ENCODE data around the gene TUBGCP6. TPM values are rescaled to one million over a fixed set of nuclear protein-coding genes. Genes with fewer than 3 reads are reported as not detected.
A peak's percentile ranks its signal among the peaks of the same experiment; 100 is the strongest.

The TUBGCP6 gene
- polyA plus RNA-seq, 3 donors: 3.7 to 72.8 (median 4.3) TPM

DNA sequence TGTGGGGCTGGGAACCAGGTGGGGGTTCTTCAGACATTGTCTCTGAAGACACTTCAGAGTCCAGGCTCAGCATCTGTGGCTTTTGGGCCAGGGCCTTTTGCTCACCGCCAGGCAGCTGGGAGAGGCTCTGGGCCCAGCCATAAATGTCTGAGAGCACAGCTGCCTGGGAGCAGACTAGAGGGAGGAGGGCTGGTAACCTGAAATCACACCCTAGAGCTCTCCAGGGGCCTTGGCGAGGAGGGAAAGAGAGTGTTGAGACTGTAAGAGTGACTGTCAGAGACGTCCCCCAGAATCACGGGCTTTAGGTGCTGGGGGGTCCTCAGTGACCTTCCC is 55.0 kb downstream of the TUBGCP6 start:
- Histone ChIP-seq H3K9ac (ENCODE audit: insufficient read depth, low read length, poor library complexity, severe bottlenecking) (peak overlapping the region; percentile 95), H2AFZ (ENCODE audit: insufficient read depth, low read depth, low read length, poor library complexity, severe bottlenecking) (no peak overlapping the region), H3K79me2 (ENCODE audit: insufficient read depth, low read length) (peaks cover 76% of the 10 kb centered on the region), H3K36me3 (replicated peaks in 1 of 2; ENCODE audit: control insufficient read depth in 1 of 2, insufficient read depth in 2 of 2, low read length in 2 of 2) (peaks cover 19% of the 10 kb centered on the region in 2 donors), H3K4me1 (ENCODE audit: control insufficient read depth in 1 of 2, insufficient read depth in 2 of 2, low read length in 2 of 2) (peaks cover 69 to 82% of the 10 kb centered on the region in 2 donors), H4K20me1 (ENCODE audit: insufficient read depth, low read length) (no peaks in the 10 kb centered on the region), H3K4me3 (replicated peaks in 1 of 3; ENCODE audit: low read depth in 2 of 3, low read length in 3 of 3) (peak overlapping the region; percentile 21 to 71 (median 57)), H3K27me3 (ENCODE audit: control insufficient read depth in 2 of 2, insufficient read depth in 2 of 2, low read length in 2 of 2) (no peaks in the 10 kb centered on the region), H3K4me2 (replicated peaks; ENCODE audit: extremely low read depth, low read length, poor library complexity, severe bottlenecking) (peak overlapping the region; percentile 70), H3K27ac (ENCODE audit: low read depth in 1 of 2, low read length in 2 of 2) (peak overlapping the region; percentile 99 to 100), H3K9me3 (replicated peaks in 1 of 2; ENCODE audit: control insufficient read depth in 1 of 2, insufficient read depth in 1 of 2, low read length in 2 of 2) (no peaks in the 10 kb centered on the region)
- WGBS (ENCODE audit: insufficient coverage): 6% methylated on average over 4 of the region's 4 CpGs
- H3K4me3 Mint-ChIP-seq: peak overlapping the region; percentile 83 to 89
- TF ChIP-seq, protein P1, sequence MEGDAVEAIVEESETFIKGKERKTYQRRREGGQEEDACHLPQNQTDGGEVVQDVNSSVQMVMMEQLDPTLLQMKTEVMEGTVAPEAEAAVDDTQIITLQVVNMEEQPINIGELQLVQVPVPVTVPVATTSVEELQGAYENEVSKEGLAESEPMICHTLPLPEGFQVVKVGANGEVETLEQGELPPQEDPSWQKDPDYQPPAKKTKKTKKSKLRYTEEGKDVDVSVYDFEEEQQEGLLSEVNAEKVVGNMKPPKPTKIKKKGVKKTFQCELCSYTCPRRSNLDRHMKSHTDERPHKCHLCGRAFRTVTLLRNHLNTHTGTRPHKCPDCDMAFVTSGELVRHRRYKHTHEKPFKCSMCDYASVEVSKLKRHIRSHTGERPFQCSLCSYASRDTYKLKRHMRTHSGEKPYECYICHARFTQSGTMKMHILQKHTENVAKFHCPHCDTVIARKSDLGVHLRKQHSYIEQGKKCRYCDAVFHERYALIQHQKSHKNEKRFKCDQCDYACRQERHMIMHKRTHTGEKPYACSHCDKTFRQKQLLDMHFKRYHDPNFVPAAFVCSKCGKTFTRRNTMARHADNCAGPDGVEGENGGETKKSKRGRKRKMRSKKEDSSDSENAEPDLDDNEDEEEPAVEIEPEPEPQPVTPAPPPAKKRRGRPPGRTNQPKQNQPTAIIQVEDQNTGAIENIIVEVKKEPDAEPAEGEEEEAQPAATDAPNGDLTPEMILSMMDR (IDR thresholded peaks at IDR 0.05): no peak
- H3K27ac Mint-ChIP-seq: peak overlapping the region; percentile 98 to 100 (median 100)
- no peak for DNase-seq
- H3K9me3 Mint-ChIP-seq: no peaks in the 10 kb centered on the region
- peaks cover 0 to 2% (median 0%) of the 10 kb centered on the region in 3 donors for H3K27me3 Mint-ChIP-seq (ENCODE audit: low read depth in 3 of 3)
- peaks cover 57% of the 10 kb centered on the region for H3K4me1 Mint-ChIP-seq
- peaks cover 24 to 36% of the 10 kb centered on the region in 2 donors for H3K36me3 Mint-ChIP-seq
- intact Hi-C loops (cut with micrococcal nuclease): loop anchor here in 1 of 2 donors (2.0 to 5.0 kb wide), 2 partner anchors 253 to 342 kb away; partner anchors contain the start of gene TYMP

DNA sequence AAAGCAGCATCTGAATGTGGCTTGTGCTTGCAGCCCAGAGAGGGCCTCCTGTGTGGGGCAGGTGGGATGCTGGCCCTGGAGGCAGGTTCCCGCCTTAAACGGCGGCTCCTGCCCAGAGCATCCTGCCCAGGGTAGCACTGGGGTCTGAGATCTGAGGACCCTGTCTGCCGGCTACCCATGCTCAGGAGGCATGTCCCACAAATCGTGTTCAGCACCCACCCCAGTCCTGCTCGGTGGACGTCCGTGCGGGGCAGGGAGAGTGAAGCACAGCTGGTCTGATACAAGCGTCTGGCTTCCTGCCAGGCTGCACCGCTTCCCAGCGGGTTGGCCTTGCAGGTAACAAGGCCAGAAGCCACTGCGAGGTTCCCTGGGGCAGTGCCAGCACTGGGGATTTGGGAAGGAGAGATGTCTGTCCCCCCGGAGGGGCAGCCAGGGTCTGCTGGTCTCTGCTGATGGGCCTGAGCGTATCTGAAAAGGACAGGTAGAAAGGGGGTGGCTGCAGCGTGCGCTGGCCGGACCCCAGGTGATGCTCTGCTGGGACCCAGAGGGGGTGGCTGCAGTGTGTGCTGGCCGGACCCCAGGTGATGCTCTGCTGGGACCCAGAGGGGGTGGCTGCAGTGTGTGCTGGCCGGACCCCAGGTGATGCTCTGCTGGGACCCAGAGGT is 55.5 kb downstream of the TUBGCP6 start:
- H3K27ac ChIP-seq (ENCODE audit: low read depth in 1 of 2, low read length in 2 of 2): peak overlapping the region; percentile 99 to 100
- peaks cover 0 to 4% (median 2%) of the 10 kb centered on the region in 3 donors for H3K27me3 Mint-ChIP-seq (ENCODE audit: low read depth in 3 of 3)
- H3K4me1 Mint-ChIP-seq: peaks cover 61% of the 10 kb centered on the region
- H3K9me3 Mint-ChIP-seq: no peaks in the 10 kb centered on the region
- TF ChIP-seq, protein P1 (IDR thresholded peaks at IDR 0.05): no peak
- H2AFZ ChIP-seq (ENCODE audit: insufficient read depth, low read depth, low read length, poor library complexity, severe bottlenecking): no peak overlapping the region
- H3K4me1 ChIP-seq (ENCODE audit: control insufficient read depth in 1 of 2, insufficient read depth in 2 of 2, low read length in 2 of 2): peaks cover 74 to 87% of the 10 kb centered on the region in 2 donors
- peak overlapping the region; percentile 98 to 100 (median 100) for H3K27ac Mint-ChIP-seq
- H3K4me2 ChIP-seq (replicated peaks; ENCODE audit: extremely low read depth, low read length, poor library complexity, severe bottlenecking): peak overlapping the region; percentile 70
- H3K9me3 ChIP-seq (replicated peaks in 1 of 2; ENCODE audit: control insufficient read depth in 1 of 2, insufficient read depth in 1 of 2, low read length in 2 of 2): no peaks in the 10 kb centered on the region
- peaks cover 14% of the 10 kb centered on the region in 2 donors for H3K36me3 ChIP-seq (replicated peaks in 1 of 2; ENCODE audit: control insufficient read depth in 1 of 2, insufficient read depth in 2 of 2, low read length in 2 of 2)
- no peaks in the 10 kb centered on the region for H3K27me3 ChIP-seq (ENCODE audit: control insufficient read depth in 2 of 2, insufficient read depth in 2 of 2, low read length in 2 of 2)
- H3K79me2 ChIP-seq (ENCODE audit: insufficient read depth, low read length): peaks cover 71% of the 10 kb centered on the region
- H3K4me3 Mint-ChIP-seq: peak overlapping the region; percentile 83 to 89
- peak overlapping the region; percentile 95 for H3K9ac ChIP-seq (ENCODE audit: insufficient read depth, low read length, poor library complexity, severe bottlenecking)
- WGBS (ENCODE audit: insufficient coverage): 70% methylated on average over 19 of the region's 20 CpGs
- no peaks in the 10 kb centered on the region for H4K20me1 ChIP-seq (ENCODE audit: insufficient read depth, low read length)
- H3K36me3 Mint-ChIP-seq: peaks cover 19 to 31% of the 10 kb centered on the region in 2 donors
- H3K4me3 ChIP-seq (replicated peaks in 1 of 3; ENCODE audit: low read depth in 2 of 3, low read length in 3 of 3): peak overlapping the region in 1 of 3 experiments; percentile 71
- intact Hi-C loops (cut with micrococcal nuclease): loop anchor here in 1 of 2 donors (5.0 kb wide), 1 partner anchor 343 kb away; the partner anchor contains the start of gene TYMP
- DNase-seq: no peak

All from CD14-positive monocyte (primary cell).